NCI-H1694 (cell line): Measurements from ENCODE around the gene XRCC4.

Experiments used
- DNase-seq: peaks from one replicate; lab custom pipeline; 2025; lab: John Stamatoyannopoulos, UW

Gene XRCC4

GRCh38 chr5:83387041-83387440 lies 309.7 kb downstream of the XRCC4 start:
- DNase-seq: no peak

DNA sequence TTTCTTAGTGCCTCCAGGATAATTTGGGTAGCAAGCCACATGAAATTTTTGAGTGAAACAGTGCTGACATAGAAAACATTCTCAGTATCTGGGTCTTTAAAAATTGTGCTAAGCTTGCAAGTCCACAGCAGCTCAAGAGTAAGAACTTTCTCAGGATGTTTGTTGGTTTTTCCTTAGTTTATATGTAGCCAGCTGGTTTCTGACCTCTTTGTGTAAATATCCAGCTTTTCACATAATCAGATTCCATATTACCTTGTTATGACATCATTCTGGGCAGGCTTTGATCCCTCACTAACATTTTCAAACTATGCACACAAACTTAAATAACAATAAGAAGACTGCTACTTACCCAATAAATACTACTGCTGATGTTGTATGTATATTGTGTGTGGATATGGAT lies 311.3 kb downstream of the XRCC4 start:
- DNase-seq: no peak

- no peak for DNase-seq
Observed at GRCh38 chr5:83392766-83393503, 315.6 kb downstream of the XRCC4 start.

DNA sequence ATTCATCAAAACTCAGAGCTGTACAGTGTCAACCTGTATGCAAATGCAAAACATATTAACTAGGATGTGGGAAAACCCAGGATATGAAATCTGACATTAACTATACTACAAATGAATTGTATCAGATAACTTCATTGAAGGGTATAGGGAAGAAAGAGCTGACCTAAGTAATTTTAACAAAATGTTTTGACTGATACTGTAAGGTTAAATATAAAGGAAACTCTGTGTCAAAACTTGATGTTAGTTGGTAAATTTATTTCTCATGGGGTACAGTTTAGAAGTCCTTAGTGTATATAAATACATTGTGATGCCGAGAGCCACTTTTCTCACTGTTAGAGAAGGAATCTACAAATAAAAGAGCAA lies 316.1 kb downstream of the XRCC4 start:
- DNase-seq: no peak

DNA sequence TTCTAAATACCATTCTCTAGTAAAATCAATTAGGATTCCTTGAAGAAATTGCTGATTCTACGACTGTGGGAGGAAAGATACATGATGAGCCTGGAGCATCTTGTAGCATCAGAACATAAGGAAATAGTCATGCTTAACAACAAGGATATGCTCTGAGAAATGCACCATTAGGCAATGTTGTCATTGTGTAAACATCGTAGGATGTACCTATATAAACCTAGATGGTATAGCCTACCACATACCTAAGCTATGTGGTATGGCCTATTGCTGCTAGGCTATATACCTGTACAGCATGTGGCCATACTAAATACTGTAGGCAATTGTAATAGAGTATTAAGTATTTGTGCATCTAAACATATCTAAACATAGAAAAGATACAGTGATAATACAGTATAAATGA lies 316.8 kb downstream of the XRCC4 start:
- DNase-seq: no peak

GRCh38 chr5:83396662-83397061 lies 319.3 kb downstream of the XRCC4 start:
- no peak for DNase-seq

GRCh38 chr5:83397658-83398057 lies 320.3 kb downstream of the XRCC4 start:
- no peak for DNase-seq

DNA sequence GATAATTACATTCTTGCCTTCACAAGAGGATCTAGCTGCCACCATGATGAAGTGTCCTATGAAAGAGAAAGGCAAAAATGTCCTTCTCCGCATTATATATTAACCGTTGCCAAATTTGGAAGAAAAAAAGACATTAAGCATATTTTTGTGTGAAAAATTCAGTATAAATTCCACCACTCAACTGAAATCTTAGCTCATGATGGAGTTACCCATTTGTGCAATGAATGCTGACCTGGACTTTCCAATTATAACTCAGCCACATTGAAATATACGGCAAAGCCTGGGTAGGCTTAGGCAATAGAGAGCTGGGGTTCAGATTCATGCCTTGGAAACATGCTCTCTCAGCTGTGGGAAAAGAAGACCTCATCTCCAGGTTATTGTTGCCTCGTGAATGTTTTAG lies 322.9 kb downstream of the XRCC4 start:
- no peak for DNase-seq

DNA sequence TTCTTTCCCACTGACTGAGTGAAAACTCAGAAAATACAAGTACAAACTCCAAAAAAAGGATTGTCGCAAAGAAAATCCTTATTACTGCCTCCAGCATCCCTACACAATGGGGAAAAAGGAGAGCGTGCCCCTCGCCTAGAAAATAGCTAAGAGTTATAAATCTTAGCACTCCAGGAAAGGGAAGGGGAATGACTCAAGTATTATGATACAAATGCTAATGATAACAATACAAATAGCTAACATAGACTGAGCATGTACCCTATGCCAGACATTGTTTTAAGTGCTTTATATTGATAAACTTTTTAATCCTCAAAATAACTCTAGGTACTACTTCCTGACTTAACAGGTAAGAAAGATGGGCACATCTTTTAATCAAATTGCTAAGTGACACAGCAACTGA lies 323.4 kb downstream of the XRCC4 start:
- no peak for DNase-seq

- DNase-seq: no peak
Observed at GRCh38 chr5:83401122-83401731, 323.9 kb downstream of the XRCC4 start.

DNA sequence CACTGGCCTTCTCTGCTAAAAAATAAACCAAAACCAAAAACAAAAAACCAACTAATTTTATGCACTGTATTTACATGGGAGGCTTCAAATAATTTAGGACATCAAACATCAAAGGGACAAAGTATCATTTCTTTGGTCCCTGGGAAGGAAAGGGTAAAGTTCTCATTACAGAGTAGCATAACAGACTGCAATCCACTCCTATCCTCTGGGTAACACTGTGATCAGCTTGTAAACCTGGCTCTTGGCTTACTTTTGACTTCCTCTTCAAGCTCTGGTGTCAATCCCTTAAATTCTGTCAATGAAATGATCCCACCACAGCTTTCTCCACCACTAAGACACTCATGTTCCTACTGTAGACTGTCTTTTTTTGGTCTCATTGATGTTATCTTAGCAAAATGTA lies 324.4 kb downstream of the XRCC4 start:
- DNase-seq: no peak
